ENCODE data around the gene NXNL1.

DNA sequence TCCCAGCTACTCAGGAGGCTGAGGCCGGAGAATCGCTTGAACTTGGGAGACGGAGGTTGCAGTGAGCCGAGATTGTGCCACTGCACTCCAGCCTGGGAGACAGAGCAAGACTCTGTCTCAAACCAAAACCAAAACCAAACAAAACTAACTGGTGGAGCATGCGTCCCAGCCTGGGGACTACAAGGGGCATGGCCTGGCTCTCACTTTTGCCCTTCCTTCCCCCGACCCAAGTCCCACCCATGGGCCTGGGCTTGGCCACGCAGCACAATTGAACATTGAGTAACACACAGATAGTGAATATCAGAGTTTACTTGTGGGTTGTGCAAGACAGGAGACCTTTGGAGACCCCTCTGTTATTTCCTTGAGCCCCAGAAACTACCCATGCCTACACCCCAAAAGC is 25.5 kb downstream of the NXNL1 start:
- TF ChIP-seq CTCF (IDR thresholded peaks at IDR 0.05; ENCODE audit: low read length) (no peak), EZH2phosphoT487 (IDR thresholded peaks at IDR 0.05; ENCODE audit: low read length) (no peak)

All from MM.1S (cell line).